BJ (cell line): ENCODE results near the gene PHF19. TPM values are rescaled to one million over a fixed set of nuclear protein-coding genes. Genes with fewer than 3 reads are reported as not detected.

ENCODE experiments used
- CTCF ChIA-PET: fragments of 350-600 bp; formaldehyde crosslinking; extraction: SDS; loops from one replicate; lab custom pipeline; 2021; ENCODE audit warnings: antibody characterized with exemption, inconsistent platforms; lab: Yijun Ruan, JAX
- POLR2A ChIA-PET: fragments of 300-600 bp; sonication (Branson Sonifier 250); formaldehyde crosslinking; extraction: SDS; loops from one replicate; lab custom pipeline; 2021; ENCODE audit warnings: antibody characterized with exemption; lab: Charles Lee
- DNase-seq: peaks from one replicate; pipeline ENCODE4 v3.0.0-alpha.2; 2011; ENCODE audit warnings: low read depth
- H3K27me3 ChIP-seq: 2 replicates; pipeline ENCODE4 v1.6.0; 2011; ENCODE audit warnings: low read length; ENCODE audit not compliant: control insufficient read depth, insufficient read depth
- H3K36me3 ChIP-seq: 2 replicates; pipeline ENCODE4 v1.5.1; 2011; ENCODE audit warnings: low read length; ENCODE audit not compliant: control insufficient read depth, insufficient read depth
- H3K4me3 ChIP-seq: 2 replicates; pipeline ENCODE4 v1.5.1; 2011; ENCODE audit warnings: low read depth, mild to moderate bottlenecking, control low read depth, low read length
- CTCF ChIP-seq: IDR thresholded peaks from 2 replicates; pipeline ENCODE4 v1.5.1; 2011; ENCODE audit warnings: low read depth, mild to moderate bottlenecking, control low read depth, inconsistent platforms, low read length, moderate library complexity; ENCODE audit not compliant: insufficient read depth
- polyA plus RNA-seq: library from polyadenylated mRNA; depleted of rRNA; stranded (reverse); fragments of >200 nt; gene quantifications from 2 replicates; pipeline ENCODE4 v1.2.3, GENCODE V29; 2011

The PHF19 gene
- polyA plus RNA-seq, 1 experiment, result 61.7 TPM

DNA sequence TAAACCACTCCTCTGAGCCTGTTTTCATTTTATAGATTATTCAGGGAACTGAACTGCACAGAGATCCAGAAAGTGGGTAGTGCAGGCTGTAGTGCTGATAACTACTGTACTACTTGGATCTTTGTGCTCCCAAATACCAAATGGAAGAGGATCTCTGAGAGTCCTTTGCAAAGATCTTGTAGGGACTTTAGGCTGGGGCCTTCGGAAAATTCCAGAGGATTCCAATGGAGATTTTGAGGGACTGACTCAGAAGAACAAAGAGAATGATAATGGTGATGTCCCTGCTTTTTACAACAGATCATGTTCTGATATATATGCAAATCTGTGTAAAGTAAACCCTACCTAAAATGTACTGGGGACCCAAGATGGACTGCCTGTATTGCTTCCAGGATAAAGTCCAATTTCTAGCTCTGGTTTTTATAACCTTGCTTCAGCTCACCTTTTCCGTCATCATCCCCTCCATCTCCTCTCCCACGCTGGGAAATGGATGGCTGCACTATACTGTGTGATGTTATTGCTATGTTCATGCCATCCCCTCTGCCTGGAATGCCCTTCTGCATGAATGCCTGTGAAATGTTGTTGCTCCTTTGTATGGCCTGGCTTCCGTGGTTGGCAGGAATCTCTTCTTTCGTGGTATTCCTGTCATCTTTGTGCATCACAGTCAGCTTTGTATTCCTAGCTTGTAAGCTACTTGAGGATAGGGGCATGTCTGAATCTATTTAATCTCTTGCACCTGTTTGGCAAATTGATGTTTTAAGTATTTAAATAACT, 24.6 kb downstream of the PHF19 start:
- POLR2A ChIA-PET, result no interaction called here
- Histone ChIP-seq H3K4me3 (no peak overlapping the region), H3K36me3 (peaks cover 6% of the 10 kb centered on the region; the same call in 1 of the 2 replicates), H3K27me3 (no peaks in the 10 kb centered on the region)
- CTCF ChIA-PET, result interaction anchor here (1.1 kb wide), 1 partner anchor 97 kb away, joined by 4 read pairs; no protein-coding TSS in a partner anchor
- DNase-seq, result no peak
- TF ChIP-seq CTCF, result no peak

DNA sequence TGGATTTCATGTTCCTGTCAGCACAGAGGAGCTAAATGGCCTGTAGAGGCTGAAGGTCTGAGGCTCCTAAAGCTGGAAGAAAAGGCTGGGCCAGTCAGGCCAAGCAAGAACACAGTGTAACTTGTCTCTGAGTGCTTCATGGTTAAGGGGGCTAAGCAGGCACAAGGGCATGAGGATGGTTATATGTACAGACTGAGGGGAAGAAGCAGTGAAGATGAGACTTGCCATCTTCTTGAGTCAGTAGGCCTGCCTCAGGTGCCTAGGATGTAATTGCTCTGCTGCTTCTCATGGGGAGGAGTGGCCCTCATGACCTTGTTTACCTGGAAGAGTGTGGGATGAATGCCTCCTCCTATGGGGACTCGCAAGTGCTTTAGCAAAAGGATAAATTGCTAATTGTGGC, 25.5 kb downstream of the PHF19 start:
- ChIA-PET CTCF (interaction anchor here (0.9 kb wide), 1 partner anchor 21 kb away, joined by 3 read pairs; no protein-coding TSS in a partner anchor), POLR2A (no interaction called here)
- H3K27me3 ChIP-seq, result no peaks in the 10 kb centered on the region
- H3K36me3 ChIP-seq, result 0 out of 2 replicates have a peak, but pooled peaks cover 4% of the 10 kb centered on the region
- no peak for DNase-seq
- H3K4me3 ChIP-seq, result no peak overlapping the region
- no peak for TF ChIP-seq CTCF

GRCh38 chr9:120850315-120850714, 26.7 kb downstream of the PHF19 start:
- no peak for TF ChIP-seq CTCF
- POLR2A ChIA-PET, result no interaction called here
- CTCF ChIA-PET, result interaction anchor here (0.9 kb wide), 1 partner anchor 19 kb away, joined by 3 read pairs; no protein-coding TSS in a partner anchor
- Histone ChIP-seq H3K27me3 (no peaks in the 10 kb centered on the region), H3K36me3 (peaks cover 5% of the 10 kb centered on the region; the same call in 1 of the 2 replicates), H3K4me3 (no peak overlapping the region)
- no peak for DNase-seq

- ChIA-PET CTCF (interaction anchor here (1.1 kb wide), 1 partner anchor 9 kb away, joined by 4 read pairs; no protein-coding TSS in a partner anchor), POLR2A (no interaction called here)
- H3K36me3 ChIP-seq, result peaks cover 5% of the 10 kb centered on the region; the same call in 1 of the 2 replicates
- H3K27me3 ChIP-seq, result no peaks in the 10 kb centered on the region
- DNase-seq, result no peak
- H3K4me3 ChIP-seq, result no peak overlapping the region
- no peak for TF ChIP-seq CTCF
These were observed 30.1 kb downstream of the PHF19 start for GRCh38 chr9:120846906-120847305.

- ChIA-PET POLR2A (no interaction called here), CTCF (interaction anchor here (1.1 kb wide), 1 partner anchor 10 kb away, joined by 4 read pairs; no protein-coding TSS in a partner anchor)
- DNase-seq, result no peak
- Histone ChIP-seq H3K36me3 (peaks cover 2% of the 10 kb centered on the region; the same call in 1 of the 2 replicates), H3K4me3 (no peak overlapping the region), H3K27me3 (no peaks in the 10 kb centered on the region)
- no peak for TF ChIP-seq CTCF
These were observed 30.6 kb downstream of the PHF19 start for GRCh38 chr9:120846251-120846889.
